GM18499 (cell line): ENCODE data around the gene SYVN1.

Experiments used
- ATAC-seq: cut with Tn5 transposase; IDR thresholded peaks from one replicate; pipeline ENCODE4 v1.9.1; 2021; ENCODE audit warnings: moderate number of reproducible peaks; ENCODE audit not compliant: insufficient read depth, unreplicated experiment

SYVN1 gene

DNA sequence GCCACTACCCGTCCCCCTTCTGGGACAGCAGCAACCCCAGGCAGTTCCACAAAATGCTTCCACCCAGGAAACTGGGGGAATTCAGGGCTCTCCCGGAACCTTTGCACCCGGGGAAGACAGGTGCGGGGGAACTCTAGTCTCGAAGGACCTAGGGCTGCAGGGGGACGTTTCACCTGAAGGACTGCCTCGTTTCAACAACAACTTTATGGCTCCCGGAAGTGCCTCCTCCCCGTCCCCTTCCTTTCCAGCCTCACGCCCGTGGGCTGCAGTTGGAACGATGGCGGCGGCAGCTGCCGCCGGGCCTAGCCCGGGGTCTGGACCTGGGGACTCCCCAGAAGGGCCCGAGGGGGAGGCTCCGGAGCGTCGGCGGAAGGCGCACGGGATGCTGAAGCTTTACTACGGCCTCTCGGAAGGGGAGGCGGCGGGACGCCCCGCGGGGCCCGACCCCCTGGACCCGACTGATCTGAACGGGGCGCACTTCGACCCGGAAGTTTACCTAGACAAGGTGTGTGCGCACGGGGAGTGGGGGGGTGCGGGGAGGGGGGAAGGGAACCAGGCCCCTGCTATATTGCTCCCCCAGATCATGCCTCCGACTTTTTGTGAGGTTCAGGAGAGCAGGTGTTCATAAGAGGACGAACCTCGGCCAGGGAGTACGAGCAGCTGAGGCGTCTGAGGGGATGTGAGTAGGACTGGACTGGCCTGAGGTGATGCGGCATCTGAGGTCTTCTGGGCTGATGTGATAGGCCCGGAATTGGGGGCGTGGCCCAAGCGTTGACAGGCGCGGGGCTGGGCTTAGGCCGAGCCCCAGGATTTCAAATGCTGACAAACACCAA is 38.1 kb downstream of the SYVN1 start, which contains the start of gene VPS51:
Gene VPS51 (plus strand): TSS at position 241 of the 833 bp plus-strand sequence. CDS start 37 bp downstream, at position 278.
- ATAC-seq: peak; percentile 51

- no peak for ATAC-seq
These were observed 38.9 kb downstream of the SYVN1 start for GRCh38 chr11:65095427-65095826.

DNA sequence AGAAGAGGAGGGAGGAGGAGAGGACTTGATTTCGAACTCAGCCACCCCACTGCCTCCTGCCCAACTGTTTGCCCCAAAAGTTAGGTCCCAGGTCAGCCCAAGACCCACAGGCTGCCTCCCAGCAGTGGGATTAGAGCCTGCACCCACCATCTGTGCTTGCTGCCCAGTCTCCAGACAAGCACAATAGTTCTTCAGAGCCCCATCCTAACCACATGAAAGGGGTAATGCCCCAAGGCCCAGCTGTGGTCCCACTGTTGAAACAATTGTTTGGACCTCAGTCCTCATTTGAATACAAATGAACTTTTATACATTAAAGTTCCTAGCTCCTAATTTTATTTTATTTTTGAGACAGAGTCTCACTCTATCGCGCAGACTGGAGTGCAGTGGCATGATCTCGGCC is 43.7 kb downstream of the SYVN1 start:
- ATAC-seq: no peak

GRCh38 chr11:65089621-65090020 is 44.7 kb downstream of the SYVN1 start:
- no peak for ATAC-seq

DNA sequence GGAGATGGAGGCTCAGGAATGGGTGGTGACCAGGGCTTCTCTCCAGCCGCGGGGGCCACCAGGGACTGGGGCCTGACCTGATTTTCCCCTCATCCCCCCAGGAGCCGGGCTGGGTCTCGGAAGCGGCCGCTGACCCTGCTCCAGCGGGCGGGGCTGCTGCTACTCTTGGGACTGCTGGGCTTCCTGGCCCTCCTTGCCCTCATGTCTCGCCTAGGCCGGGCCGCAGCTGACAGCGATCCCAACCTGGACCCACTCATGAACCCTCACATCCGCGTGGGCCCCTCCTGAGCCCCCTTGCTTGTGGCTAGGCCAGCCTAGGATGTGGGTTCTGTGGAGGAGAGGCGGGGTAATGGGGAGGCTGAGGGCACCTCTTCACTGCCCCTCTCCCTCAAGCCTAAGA is 46.5 kb downstream of the SYVN1 start:
- no peak for ATAC-seq

- no peak for ATAC-seq
These were observed 47.1 kb downstream of the SYVN1 start for GRCh38 chr11:65087216-65087615.

- ATAC-seq: no peak
These were observed 47.5 kb downstream of the SYVN1 start for GRCh38 chr11:65086809-65087208.

DNA sequence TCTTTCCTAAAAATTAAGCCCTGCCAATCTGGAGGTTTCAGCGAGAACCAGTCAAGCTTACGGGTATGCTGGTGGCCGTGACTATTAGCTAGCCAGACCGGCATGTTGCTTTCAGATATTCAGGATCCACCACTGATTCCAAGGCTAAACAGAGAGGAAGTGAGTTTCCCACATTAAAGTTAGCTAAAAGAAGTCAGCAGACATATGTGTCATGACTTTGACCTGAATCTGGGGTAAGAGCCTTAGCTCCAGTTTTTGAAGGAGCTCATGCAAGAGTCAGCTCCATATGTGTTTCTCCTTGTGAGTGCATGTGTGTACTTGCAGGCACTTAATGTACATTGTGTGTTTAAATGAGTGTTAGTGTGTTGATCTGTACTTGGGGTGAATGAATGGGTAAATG is 48.9 kb downstream of the SYVN1 start:
- no peak for ATAC-seq

DNA sequence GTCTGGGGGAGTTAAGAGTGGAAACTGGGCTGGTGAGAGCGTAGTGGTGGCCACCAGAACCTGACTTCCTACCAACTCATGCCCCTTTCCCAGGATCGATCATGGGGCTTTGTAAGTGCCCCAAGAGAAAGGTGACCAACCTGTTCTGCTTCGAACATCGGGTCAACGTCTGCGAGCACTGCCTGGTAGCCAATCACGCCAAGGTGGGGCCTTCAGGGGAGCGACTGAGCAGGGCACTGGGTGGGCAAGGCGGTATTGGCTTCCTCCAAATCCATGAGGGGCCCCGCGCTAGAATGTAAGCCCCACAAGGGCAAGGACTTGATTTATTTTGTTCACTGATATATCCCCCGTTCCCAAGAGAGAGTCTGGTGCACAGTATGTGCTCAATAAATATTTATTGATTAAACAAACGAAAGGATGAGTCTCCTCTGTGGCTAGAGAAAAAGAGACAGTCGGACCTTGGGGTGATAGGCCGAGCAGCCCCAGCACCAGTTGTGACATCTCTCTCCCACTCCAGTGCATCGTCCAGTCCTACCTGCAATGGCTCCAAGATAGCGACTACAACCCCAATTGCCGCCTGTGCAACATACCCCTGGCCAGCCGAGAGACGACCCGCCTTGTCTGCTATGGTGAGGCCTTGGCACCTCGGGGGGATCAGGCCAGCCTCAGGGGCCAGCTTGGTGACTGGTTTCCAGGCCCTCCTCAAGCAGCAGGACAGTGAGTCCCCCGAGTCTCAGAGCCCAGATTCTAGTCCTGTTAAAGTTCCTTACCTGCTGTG is 49.5 kb downstream of the SYVN1 start:
- ATAC-seq: no peak

GRCh38 chr11:65083834-65084597 is 50.3 kb downstream of the SYVN1 start, which contains the start of the genes CDCA5 and ZFPL1:
CDCA5 (minus strand) TSS chr11:65084040; CDS start chr11:65083978, 62 bp downstream.
ZFPL1 (plus strand) TSS chr11:65084222; CDS start chr11:65084699, 477 bp downstream.
- peak; percentile 57 for ATAC-seq

DNA sequence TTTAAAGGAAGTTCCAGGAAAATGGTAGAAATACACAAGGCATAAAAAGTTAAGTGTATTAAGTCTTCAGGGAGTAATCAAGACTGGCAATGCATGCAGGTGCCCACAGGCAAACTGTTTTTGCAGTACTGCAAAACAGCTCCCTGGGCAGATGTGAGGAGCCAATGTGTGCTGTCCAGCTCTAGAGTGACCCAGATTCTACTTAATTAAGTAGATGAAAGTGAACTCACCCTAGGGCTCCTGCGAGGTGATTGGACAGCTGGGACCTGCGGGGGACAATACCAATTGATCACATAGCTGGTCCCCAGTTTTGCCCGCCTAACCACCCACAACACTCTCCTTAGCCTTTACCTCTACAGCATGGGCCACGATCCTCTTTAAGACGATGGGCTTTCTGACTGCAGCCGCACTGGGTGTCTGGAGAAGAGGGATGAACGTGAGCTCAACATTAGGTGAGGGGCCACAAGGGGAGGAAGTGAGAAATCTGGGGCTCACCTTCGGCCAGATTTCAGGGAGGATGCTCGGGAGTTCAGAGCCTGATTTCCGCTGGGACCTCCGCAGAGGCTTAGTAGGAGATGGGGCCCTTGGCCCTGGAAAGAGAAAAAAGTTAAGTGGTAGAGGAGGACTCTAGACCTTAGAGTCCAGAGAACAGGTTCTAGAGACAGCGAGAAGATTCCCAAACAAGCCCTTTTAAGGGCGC is 51.0 kb downstream of the SYVN1 start:
- peak; percentile 9 for ATAC-seq

- no peak for ATAC-seq
These were observed 55.5 kb downstream of the SYVN1 start for GRCh38 chr11:65078786-65079342.

DNA sequence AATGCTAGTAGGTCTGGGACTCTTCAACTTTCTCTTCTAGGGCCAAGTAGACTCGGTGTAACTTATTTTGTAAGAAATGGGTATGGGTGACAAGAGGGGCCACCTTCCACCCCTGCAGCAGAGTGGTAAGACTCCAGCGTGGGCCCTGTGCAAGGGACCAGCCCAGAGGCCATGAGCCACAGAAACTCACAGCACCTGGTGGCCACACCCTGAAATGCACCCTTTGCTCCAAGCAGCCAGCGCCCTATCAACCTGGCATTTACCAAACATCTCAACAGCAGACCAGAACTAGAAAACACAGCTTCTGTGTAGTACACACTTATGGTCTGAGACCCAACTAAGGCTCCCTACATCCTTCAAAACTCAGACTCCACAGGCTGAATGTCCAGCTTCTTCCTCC is 56.2 kb downstream of the SYVN1 start:
- ATAC-seq: no peak

DNA sequence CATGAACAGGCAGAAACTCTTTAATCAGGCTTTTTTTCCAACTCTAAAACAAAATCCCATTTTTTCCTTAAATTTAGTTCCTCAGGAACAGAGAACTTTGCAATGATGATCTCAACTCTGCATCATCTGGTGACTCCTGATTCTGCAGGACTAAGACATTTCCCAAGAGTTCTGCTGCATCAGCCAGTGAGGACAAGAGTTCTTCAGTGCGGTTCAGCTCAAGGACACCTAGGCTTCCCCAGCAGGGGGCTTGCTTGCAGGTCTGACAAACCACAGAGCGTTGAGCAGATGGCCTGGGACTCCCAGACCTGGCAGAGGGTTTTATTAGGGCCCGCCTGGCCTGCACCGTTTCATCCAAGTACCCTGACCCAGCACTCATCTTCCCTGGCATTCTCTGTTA is 56.9 kb downstream of the SYVN1 start:
- no peak for ATAC-seq
